Hippocampal formation (tissue), 2 donors: ENCODE measurements around the gene LMF1.

Source experiments
- DNase-seq, 2 donors: peaks; one replicate each; lab custom pipeline; 2025; lab: John Stamatoyannopoulos, UW

The LMF1 gene

DNA sequence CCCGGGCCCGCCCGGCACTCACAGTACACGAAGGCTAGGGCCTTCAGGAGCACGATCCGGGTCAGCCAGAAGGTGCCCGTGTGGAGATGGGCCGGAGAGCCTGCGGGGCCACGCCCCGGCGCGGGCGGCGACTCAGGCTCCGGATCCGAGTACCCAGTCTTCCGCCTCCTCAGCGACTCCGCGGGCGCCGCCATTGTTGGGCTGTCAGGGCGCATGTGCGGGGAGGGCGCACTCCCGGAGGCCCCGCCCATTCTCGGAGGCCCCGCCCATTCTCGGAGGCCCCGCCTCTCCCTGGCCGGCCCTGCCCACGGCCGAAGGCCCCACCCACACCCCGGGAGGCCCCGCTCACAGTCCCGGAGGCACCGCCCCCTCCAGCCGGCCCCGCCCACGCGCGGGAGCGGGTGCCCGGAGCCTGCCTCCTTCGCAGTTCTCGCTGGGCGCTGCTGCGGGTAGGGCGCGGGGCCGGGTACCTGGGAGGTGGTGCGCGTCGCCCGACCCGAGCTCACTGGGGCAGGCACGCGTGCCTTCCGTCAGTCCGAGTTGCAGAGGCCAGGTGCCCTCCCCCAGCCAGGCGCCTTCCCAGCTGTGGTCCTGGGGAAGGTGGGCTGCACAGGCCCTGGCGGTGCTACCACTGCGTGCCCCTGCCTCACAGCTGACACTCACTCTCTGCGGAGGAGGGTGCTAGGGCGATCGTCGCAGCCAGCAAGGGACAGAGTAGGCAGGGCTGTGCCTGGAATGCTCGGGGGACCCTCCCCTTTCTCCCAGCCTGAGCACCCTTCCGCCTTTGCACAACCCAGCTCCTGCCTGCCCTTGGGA is at the start of gene LMF1:
LMF1 (minus strand) TSS at position 219 of the 816 bp plus-strand sequence; CDS start at position 215, 4 bp downstream.
- DNase-seq: peak; percentile 89 to 97

DNA sequence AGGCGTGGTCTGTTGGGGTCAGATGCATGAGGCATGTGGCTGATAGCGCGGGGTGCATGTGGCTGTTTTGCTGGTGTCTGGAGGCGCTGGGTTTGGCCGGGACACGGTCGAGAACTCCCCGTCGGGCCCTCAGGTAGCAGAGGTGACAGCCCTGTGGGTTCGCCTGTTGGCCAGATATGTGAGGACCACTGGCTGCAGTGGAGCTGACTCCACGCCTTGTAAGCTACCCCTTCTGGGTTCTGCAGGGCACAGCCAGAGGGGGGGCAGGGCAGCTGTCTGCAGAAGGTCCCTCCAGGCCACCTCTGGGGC is 49.3 kb upstream of the LMF1 start:
- peak in 1 of 2 donors; percentile 23 for DNase-seq

DNA sequence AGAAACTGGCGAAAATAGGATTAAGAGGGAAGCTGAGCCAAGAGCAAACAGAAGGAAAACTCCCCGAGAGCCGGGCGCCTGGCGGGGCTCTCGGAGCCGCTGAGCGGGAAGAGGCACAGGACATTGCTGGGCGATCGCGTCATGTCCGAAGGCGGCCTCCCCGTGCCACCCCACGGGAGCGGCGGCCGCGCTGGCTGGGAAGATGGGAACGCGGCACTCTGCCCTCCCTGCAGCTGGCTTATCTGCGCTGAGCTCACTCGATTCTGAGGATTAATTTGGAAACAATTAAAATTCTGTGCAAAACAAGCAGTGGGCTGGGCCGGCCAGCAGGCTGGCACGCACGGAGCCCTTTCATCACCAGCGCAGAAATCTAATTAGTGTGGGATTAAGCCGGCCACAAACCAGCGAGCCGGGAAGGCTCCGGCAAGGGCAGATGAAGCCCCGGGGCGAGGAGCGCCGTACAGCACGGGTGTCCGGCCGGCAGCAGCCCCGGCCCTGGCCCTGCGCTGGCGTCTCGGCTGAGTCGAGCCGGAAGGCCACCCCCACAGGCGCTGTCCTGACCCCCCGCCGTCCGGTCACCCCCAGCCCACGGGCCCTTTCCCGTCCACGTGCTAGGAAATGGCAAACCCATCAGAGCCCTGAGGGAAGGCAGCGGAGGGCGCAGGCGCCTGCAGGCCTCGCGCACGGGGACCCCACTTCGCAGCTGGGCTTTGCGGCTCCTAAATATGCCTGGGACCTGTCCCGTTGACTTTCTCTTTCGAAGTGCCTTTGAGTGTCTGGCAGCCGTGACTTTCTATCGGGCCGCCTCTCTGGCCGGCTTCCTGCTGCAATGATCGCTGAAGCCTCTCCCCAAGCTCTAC is 48.7 kb upstream of the LMF1 start:
- peak; percentile 78 to 83 for DNase-seq

DNA sequence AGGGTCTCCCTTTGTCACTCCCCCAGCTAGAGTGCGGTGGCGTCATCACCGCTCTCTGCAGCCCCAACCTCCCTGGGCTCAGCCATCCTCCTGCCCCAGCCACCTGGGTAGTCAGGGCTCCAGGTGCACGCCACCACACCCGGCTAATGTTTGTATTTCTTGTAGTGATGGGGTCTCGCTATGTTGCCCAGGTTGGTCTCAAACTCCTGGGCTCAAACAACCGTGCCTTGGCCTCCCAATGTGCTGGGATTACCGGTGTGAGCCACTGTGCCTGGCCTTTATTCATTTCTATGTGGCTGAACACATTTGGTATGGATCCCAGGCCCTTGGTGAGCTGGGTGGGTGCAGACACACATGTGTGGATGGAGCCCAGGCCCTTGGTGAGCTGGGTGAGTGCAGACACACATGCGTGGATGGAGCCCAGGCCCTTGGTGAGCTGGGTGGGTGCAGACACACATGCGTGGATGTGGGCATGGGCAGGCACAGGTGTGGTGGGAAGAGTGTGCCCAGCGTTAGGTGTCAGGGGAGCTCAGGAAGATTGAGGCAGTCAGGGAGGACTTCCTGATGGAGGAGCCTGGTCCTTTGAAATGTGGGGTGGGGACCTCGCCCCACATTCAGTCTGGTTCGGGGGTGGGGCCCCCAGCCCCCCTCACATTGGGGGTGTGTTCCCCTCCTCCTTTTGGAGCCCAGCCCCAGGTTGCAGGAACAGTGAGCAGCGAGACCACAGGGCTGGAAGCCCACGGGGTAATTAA is 47.8 kb upstream of the LMF1 start:
- DNase-seq: no peak

DNA sequence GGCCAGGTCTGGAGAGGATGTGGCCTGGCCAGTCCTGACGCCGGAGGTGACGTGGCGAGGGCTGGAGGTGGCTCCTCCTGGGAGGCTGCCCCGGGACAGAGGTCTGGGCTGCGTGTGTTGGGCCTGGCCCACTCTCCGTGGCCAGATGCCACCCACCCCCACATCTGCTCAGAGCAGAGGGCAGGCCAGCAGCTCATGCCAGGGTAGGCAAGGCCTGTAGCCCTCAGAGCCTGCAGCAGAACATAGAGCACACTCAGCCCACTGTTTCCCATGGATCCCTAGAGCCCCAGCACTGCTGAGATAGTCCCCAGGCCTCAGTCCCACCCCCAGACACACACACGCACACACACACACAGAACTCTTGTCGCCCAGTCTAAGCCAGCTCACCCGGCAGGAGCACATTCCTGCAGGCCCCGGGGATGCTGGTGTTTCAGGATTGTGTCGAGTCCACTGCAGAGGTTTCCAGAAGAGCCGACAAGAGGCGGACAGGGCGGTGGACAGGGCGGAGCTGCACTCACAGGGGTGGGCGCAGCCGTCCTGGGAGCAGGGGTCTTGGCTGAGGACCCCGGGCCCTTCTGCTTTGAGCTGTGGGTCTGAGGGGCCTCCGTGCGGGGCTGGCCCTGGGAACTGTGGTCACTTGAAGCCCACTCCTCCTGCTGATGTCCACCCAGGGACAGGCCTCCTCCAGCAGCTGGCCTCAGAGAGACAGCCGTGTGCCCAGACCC is 44.1 kb upstream of the LMF1 start:
- DNase-seq: no peak

DNA sequence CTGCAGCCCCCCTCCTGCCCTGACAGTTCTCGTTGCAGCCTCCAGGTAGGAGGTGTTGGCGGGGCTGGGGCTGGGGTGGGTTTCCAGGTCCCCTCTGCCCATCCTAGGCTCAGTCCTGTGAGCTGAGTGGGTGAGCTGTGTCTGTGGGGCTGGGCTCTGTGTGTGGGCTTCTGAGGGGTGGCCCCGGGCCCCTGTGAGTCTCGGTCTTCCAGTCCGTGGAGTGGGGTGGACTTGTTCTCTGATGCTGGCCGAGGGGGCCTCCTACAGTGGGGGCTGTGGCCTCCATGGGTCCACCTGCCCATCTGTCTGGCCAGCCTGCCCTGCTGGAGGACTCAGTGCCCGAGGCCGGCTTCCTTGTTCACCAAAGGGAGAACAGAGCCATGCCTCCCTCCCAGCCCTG is 43.4 kb upstream of the LMF1 start:
- DNase-seq: no peak

DNA sequence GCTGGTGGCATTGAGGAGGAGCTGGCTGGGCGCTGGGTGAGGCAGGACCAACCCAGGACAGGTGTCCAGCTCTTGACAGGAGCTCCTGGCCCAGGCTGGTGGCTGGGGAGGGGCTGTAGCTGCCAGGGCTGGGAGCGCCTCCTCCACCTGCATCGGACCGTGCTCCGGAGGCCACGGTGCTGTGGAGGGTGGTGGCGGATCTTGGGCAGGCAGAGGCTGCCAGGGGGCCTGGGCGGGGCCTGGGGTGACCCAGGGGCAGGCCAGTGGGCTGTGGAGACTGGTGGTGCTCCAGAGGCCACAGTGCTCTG is 42.8 kb upstream of the LMF1 start:
- no peak for DNase-seq

DNA sequence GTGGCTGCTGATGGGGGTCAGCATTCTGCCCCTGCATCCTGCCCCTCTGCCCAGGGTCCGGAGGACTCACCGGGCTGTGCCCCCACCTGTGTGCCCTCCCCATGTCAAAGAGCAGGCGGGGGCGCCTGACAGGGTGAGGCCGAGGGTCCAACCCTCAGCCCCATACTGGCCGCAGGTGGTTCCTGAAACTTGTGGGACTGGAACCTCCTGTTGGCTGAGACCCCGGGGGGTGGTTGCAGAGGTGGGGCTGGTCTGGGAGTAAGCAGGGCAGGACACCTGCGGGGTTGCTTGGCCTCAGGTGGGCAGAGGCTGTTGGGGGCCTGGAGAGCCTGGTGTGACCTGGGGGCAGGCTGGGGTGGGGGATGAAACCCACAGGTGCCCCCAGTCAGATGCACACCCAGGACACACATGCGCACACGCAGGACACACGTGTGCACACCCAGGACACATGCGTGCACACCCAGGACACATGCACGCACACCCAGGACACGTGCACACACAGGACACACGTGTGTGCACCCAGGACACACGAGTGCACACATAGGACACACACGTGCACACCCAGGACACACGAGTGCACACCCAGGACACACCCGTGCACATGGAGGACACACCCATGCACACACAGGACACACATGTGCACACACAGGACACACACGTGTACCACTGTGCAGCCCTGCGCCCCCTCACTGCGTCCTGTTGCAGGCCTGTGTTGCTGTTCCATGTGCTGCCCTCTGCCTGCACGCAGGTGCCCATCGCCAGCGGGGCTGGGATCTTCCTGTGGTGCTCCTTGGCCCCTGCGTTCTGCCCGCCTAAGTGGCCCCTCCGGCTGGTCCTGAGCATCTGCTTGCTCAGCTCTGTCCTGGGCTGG is 42.2 kb upstream of the LMF1 start:
- no peak for DNase-seq

DNA sequence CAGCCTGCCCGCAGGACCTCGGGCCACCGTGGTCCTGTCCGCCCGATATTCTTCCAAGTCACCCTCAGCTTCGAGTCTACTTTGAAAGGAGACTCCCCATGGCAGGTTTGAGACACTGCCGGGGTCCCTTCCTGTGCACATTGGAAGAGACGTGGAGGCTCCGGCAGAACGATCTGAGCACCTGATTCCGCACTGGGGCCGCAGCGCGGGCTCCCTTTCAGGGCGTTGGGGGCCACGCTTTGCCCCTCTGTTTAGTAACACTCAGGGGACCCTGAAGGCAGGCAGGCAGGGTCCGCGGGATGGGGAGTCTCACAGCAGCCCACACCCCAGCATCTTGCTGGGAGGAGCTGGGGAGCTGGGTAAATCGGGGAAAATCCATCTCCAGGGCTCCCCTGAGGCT is 41.4 kb upstream of the LMF1 start:
- no peak for DNase-seq

DNA sequence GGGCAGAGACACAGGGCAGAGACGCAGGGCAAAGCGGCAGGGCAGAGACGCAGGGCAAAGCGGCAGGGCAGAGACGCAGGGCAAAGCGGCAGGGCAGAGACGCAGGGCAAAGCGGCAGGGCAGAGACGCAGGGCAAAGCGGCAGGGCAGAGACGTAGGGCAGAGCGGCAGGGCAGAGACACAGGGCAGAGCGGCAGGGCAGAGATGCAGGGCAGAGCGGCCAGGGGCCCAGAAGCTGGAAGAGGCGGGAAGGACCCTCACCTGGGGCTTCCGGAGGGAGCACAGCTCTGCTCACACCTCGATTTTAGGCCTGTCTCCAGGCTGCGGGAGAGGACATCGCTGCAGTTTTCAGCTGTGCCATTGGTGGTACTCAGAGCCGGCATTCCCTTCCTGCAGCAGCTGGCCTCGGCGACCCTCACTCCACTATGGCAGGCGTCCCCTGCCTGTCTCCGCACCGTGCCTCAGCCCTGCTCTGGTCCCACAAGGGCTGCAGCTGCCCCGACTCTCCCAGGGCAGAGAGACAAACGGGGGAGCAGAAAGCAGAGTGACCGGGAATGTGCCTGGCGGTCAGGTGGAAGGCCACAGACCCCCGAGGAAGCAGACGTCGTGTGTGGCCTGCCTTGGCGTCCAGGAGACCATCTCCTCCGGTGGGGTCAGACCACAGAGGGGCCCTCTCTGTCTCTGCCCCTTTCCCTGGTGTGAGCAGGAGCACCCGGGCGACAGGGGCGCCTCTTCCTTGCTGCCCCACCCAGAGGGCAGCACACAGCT is 40.7 kb upstream of the LMF1 start:
- DNase-seq: no peak

DNA sequence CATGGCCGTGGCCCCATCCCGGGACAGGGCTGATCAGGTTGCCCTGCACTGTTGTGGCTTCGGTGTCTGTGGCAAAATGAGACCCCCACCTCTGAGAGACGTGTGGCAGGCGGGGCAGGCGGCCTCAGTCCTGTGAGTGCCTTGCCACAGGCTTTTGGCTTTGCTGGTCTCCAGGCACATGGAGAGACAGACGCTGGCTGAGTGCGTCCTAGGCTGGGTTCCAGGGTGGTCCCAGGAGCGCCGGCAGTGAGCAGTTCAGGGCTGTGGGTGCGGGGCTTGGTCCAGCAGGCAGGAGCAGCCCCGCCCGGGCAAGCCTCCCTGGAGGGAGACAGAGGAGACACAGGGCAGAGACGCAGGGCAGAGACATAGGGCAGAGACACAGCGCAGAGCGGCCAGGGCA is 40.0 kb upstream of the LMF1 start:
- DNase-seq: no peak

DNA sequence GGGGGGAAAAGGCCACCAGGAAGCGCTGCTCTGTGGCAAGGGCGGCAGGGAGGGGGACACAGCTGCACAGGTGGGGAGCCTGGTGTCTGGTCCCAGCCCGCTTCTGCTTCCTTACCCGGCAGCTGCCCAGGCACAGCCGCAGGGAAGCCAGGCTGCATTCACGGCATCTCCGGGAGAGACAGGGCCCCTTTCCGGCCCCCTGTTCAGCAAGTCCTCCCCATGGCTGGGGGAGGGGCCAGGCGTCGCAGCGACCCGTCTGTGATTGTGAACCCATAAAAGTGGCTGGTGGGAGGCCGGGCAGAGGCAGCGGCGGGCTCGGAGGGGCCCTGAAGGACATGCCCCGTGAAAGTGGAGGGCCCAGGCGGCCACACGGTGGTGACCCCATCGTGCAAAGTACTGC is 39.5 kb upstream of the LMF1 start:
- DNase-seq: no peak

DNA sequence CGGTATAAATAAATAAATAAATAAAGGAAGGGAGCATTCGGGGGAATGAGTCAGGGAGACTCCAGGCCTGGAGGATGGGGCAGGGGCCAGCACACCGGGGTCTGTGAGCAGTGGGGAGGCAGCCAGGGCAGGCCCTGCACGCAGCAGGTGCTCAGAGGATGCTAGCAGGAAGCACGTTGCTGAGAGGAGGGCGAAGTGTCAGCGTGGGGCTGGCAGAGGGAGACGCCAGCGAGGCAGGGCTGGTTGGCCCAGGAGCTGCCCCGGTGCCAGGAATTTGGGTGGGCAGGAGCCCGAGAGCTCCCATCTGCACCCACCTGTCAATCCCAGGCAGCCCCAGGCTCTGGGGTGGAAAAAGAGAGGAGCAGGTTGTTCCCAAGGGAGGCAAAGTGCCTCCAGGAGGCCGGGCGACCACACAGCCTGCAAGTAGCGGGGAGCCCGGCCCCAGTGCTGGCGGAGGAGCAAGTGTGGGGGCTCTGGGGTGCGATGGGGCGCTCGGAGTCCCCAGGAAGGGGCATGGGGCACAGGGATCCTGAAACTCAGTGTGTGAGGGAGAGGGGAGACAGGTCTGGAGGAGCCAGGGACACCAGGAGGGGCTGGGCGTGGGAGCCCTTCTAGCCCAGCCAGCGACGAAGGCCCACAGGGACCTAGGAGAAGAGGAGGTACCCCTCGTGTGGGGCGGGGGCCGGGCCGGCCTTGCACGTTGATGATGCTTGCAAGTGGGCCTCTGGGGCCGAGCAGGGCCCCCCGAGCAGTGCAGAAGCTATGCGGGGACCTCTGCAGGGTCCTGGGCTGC is 38.8 kb upstream of the LMF1 start:
- DNase-seq: no peak

DNA sequence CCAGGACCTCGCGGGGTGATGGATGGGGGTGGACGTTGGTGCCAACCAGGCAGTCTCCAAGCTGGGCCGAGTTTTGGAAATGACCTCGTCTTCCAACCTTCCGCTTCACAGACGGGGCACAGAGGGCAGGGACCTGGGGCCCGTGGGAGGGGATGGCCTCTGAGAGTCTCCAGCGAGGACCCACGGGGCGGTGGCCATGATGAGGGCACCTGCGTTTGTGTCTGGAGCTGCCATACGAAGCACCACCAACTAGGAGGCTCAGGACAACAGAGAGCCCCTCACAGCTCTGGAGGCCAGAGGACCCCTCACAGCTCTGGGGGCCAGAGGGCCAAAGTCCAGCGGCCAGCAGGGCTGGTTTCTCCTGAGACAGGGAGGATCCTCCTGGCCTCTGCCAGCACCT is 37.3 kb upstream of the LMF1 start:
- no peak for DNase-seq

DNA sequence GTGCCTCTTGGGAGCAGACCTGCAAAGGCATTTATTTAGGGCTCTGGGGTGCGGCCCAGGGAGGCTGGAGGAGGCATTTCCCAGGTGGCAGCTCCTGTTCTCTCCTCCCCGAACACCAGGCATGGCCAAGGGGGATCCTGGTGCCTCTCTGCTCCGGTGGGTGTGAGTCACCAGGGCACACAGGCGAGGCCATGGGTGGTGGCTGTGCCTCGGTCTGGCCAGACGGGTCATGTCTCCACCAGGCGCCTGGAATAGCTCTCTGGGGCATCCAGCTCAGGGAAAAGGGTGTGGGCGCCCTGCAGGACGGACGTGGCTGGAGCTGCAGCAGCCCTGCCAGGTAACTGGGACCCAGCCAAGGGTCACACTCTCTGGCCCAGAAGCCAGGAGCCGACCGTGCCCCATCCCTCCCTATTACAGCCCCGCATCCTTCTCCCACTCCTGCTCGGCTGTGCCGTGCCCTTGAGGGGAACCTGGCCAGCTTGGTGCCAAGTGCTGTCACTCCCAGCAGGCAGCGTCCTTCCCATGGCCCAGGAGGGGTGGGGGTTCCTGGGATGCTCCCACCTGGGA is 36.6 kb upstream of the LMF1 start:
- no peak for DNase-seq

DNA sequence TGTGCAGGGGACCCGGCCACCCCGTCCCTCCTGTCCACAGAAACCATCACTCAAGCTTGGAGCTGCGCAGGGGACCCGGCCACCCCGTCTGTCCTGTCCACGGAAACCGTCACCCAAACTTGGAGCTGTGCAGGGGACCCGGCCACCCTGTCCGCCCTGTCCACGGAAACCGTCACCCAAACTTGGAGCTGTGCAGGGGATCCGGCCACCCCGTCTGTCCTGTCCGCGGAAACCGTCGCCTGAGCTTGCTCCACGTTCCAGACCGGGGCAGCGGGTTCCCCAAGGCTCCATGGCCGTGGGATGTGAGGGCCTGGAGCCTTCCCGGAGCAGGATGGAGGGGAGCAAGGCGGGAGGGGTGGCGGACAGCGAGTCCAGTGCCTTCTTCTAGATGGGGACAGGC is 36.0 kb upstream of the LMF1 start:
- DNase-seq: no peak

DNA sequence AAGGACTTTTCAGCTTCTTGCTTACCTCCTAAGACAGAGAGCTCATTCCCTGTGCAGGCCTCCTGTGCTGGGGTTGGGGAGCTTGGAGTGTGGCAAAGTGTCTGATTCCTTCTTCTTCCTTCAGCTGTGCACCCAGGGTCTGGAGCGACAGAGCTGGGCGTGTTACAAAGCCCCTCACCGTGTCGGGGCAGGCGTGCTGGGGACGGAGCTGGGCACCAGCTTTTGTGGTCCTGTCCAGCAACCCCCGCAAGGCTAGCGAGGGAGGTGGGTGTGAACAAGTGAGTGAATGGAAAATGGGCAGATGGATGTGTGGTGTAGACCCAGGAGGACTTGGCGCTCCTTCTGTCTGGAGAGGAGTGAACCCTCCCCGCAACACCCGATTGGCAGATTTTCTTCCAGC is 34.5 kb upstream of the LMF1 start:
- DNase-seq: no peak

DNA sequence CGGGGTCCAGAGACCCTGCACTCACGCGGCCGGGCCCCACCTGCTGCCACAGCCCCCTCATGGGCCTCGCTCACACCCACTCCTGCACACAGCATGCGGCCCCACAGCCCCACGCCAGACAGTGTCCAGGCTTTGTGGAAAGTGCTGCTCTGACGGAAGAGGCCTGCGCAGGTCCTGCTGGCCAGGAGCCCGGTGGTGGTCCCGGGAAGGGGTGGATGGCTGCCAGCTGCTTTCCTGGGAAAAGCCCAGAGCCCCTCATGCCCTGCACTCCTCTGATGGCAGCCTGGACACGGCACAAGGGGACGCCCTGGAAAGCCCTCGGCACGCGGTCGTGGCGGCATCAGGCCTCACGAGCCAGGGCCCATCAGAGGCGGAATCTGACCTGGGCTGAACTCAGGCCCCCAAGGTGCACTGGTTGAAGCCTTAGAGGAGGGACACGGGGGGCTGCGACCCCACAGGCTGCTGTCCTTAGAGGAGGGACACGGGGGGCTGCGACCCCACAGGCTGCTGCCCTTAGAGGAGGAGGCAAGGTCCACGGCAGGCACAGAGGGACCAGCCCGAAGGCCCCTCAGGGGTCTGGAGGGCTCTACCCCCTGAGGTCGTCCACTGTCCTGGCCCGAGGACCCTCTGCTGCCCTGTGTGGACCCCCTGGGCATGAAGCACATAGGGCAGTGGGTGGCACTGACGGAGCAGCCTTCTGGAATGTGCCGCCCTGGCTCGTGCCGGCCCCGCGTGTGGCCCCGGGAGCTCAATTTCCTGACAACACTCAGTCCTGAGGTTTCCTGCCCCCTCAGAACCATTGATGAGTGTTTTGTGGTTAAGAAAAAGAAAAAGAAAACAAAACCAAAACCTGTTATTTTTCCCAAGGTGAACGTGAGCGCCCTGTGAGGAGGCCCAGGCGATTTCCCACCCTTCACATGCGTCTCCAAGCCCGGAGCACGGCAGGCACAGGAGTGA is 32.9 kb upstream of the LMF1 start:
- no peak for DNase-seq
